COR-L47 (cell line): ENCODE data around the gene CLEC5A.
"Not testable (repeated sequence)": the region's sequence is repeated elsewhere in the genome, so short reads cannot be mapped to it uniquely, and the experiment has no call there.

Experiments used
- DNase-seq: peaks from one replicate; lab custom pipeline; 2025; lab: John Stamatoyannopoulos, UW

CLEC5A gene

GRCh38 chr7:141949021-141949420 lies 2.2 kb upstream of the CLEC5A start:
- no peak for DNase-seq

- no peak for DNase-seq
Measured at GRCh38 chr7:141945356-141945755, 1.4 kb downstream of the CLEC5A start.

GRCh38 chr7:141944811-141945210 lies 2.0 kb downstream of the CLEC5A start:
- DNase-seq: no peak

GRCh38 chr7:141943846-141944245 lies 2.9 kb downstream of the CLEC5A start:
- no peak for DNase-seq

- no peak for DNase-seq
Measured at GRCh38 chr7:141941075-141941474, 5.7 kb downstream of the CLEC5A start.

- DNase-seq: no peak
Measured at GRCh38 chr7:141930211-141930610, 16.6 kb downstream of the CLEC5A start.

GRCh38 chr7:141928845-141929195 lies 18.0 kb downstream of the CLEC5A start:
- no peak for DNase-seq

- DNase-seq: no peak
Measured at GRCh38 chr7:141928146-141928844, 18.5 kb downstream of the CLEC5A start.

GRCh38 chr7:141920281-141920680 lies 26.5 kb downstream of the CLEC5A start:
- DNase-seq: no peak

DNA sequence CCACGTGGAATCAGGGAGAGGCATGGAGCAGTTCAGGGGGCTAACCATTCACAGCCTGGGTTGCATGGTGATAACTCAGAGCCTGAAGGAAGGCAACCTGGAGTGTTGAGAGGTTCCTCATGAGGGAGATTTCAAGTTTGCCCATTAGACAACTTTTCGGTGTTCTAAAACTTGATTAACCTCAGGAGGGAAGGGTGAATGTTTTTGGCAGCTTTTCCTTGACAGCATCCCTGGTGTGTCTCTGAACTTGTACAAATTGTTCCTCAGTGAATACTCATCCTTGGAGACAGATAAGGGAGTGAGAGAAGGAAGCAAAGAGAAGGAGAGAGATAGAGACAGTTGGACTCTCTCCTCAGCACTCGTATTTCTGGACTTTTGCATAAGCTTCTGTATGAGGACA lies 30.7 kb downstream of the CLEC5A start, which contains the start of gene OR9A4:
TSS of gene OR9A4 (plus strand) at position 301 of the 400 bp plus-strand sequence. CDS start 2,477 bp downstream, outside the sequence.
- DNase-seq: no peak

DNA sequence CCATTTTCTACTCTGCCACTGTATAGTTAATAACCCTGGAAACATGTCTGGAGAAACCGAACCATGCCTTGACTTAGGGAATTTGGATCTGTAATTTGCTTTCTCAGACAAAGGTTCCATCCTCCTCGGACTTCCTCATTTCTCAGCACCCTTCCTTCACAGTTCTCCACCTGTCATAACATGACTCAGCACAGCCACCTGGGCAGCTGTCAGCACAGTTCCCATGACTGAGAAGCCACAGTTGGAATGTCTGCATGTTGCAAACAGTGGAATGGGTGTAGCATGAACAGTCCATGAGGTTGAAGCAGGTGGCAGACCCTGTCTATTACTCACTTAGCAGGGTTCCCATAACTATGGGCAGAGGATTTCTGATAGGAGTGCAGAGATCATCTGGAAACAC lies 31.2 kb downstream of the CLEC5A start:
- DNase-seq: no peak

- no peak for DNase-seq
Measured at GRCh38 chr7:141911391-141911790, 35.4 kb downstream of the CLEC5A start.

- DNase-seq: no peak
Measured at GRCh38 chr7:141906285-141906684, 40.5 kb downstream of the CLEC5A start.

- not testable (repeated sequence) for DNase-seq
Measured at GRCh38 chr7:141899366-141899765, 47.4 kb downstream of the CLEC5A start.

DNA sequence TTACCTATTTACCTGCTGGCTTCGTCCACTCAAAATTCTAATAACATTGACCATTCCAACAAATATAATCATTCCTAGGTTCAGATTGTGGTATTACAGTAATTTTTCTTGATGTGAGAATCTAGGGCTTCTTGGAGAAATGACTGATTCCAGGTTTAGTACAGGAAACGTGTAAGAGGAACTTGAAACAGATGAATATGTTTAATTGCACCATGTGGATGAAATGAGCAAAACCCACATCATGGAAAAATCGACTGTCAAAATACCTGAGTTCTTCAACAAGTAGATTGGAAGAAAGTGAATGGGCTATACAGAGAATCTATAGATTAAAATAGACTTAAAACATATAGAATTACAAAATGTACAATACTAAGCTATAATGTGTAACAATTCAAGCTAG lies 55.4 kb downstream of the CLEC5A start:
- DNase-seq: no peak

DNA sequence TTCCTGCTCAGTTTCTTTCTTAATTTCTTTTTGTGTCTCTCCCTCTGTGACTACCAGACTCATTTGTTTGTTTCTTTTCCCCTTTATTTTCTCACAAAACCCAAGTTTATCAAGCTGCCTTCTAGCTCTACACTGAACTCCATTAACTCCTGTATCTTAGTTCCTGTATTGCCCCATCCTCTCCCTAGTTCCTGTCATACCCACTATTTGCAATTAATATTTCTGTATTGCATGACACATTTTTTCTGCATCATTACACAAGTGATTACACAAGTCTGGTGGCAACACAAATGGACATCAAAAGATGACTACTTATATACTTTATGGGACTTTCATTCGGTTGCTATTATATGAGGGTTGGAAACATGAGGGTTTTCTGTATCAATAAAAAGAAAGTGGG lies 57.5 kb downstream of the CLEC5A start:
- no peak for DNase-seq

GRCh38 chr7:141884539-141885225 lies 62.1 kb downstream of the CLEC5A start:
- DNase-seq: no peak

DNA sequence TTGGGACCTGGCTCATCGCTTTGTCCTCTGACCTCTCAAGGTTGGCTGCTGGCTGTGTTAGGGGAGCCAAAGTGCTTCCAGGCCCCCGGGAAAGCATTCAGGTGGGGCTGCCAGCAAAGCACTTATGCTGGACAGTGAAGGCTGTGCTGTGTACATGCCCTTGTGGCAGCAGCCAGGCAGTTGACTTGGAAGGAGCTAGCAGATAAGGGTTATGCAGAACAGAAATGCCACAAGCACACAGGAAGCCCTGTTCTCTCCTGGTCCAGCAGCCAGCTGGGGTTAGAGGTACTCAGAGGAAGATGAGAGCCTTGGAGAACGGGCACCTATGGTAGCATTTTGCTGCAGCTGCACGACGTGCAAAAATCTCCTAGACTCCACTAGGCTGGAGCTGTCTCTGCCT lies 65.8 kb downstream of the CLEC5A start:
- DNase-seq: no peak

- DNase-seq: no peak
Measured at GRCh38 chr7:141877365-141877764, 69.4 kb downstream of the CLEC5A start.
